Ascending aorta (tissue), 2 donors: ENCODE measurements around the gene PKN1. TPM values are rescaled to one million over a fixed set of nuclear protein-coding genes. Genes with fewer than 3 reads are reported as not detected.

ENCODE experiments used
- DNase-seq, 2 donors: peaks; one replicate each; pipeline ENCODE4 v3.0.0-alpha.2; 2019; ENCODE audit warnings: low spot score in 2 of 2
- H3K27ac ChIP-seq, 2 donors: fragments of 200-600 bp; sonication (generic); one replicate each; pipeline ENCODE4 v1.5.1; 2016 to 2017; ENCODE audit warnings: mild to moderate bottlenecking in 1 of 2
- H3K27me3 ChIP-seq: fragments of 200-600 bp; sonication (generic); one replicate; pipeline ENCODE4 v1.5.1; 2017
- H3K36me3 ChIP-seq, 2 donors: fragments of 200-600 bp; sonication (generic); one replicate each; pipeline ENCODE4 v1.5.1; 2016
- H3K4me1 ChIP-seq, 2 donors: fragments of 200-600 bp; sonication (generic); one replicate each; pipeline ENCODE4 v1.5.1; 2016 to 2017; ENCODE audit warnings: mild to moderate bottlenecking in 1 of 2
- H3K4me3 ChIP-seq, 2 donors: fragments of 200-600 bp; sonication (generic); one replicate each; pipeline ENCODE4 v1.5.1; 2016 to 2017; ENCODE audit warnings: mild to moderate bottlenecking in 1 of 2
- H3K9me3 ChIP-seq, 2 donors: fragments of 200-600 bp; sonication (generic); one replicate each; pipeline ENCODE4 v1.5.1; 2016
- intact Hi-C: fragments of 100-400 bp; cut with DNase I; formaldehyde crosslinking; loops from one replicate; pipeline ENCODE4 v1.15.1; 2023
- total RNA-seq: library from RNA; depleted of rRNA; stranded (reverse); fragments of >200 nt; gene quantifications from one replicate; pipeline ENCODE4 v1.1.0, GENCODE V29; 2016
- TF ChIP-seq, protein P1 (sequence below), 3 experiments: fragments of 200-600 bp in 2 of 3; fragments of 450-650 bp in 1 of 3; sonication (generic) in 2 of 3; IDR thresholded peaks; one replicate each; pipeline ENCODE4 v1.5.1; 2016 to 2019; ENCODE audit warnings: antibody characterized with exemption in 3 of 3, mild to moderate bottlenecking in 1 of 3, moderate library complexity in 1 of 3

Gene PKN1
- total RNA-seq, 1 donor from 2014 or later, result 231 TPM

DNA sequence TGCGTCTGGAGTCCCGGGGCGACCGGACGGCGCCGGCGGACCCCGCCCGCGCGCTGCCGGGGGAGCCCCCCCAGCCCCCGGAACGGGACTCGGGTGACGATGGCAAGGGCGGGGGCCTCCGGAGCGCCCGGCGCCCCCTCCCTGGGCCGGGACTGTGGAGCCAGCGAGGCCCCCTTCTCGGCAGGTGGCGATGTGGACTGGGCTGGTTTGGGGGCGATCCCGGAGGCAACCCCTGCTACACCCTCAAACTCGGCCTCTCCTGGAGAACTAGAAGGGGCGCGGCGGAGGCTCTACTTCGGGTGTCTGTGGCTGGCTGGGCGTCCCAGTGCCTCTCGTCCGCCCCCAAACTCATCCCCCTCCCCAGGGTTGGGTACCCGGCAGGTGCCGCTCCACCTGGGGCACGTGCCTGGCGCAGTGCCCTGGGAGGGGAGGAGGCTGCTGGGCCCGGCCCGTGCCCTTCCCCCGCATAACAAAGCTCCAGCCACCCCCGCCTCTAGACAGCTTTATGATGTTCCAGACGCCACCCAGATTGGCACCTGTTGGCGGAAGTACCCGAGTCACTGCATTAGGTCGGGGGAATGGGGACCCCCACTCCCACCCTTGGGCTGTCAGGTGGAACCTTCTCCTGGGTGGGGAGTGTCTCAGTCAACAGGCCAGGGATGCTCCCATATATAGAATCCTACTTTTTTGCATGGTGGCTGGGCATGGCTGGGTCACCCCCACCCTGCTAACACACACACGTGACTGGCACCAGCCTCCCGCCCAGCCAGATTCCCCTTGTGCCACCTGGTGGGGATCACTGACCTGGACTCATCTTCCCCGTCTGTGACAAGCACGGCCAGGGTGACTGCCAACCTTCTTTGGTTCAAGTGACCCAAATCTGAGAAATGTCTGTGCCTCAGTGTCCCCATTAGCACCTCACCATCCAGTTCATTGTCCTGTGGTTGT lies 722 bp downstream of the PKN1 start:
- no peaks in the 10 kb centered on the region for H3K27me3 ChIP-seq
- TF ChIP-seq, protein P1, sequence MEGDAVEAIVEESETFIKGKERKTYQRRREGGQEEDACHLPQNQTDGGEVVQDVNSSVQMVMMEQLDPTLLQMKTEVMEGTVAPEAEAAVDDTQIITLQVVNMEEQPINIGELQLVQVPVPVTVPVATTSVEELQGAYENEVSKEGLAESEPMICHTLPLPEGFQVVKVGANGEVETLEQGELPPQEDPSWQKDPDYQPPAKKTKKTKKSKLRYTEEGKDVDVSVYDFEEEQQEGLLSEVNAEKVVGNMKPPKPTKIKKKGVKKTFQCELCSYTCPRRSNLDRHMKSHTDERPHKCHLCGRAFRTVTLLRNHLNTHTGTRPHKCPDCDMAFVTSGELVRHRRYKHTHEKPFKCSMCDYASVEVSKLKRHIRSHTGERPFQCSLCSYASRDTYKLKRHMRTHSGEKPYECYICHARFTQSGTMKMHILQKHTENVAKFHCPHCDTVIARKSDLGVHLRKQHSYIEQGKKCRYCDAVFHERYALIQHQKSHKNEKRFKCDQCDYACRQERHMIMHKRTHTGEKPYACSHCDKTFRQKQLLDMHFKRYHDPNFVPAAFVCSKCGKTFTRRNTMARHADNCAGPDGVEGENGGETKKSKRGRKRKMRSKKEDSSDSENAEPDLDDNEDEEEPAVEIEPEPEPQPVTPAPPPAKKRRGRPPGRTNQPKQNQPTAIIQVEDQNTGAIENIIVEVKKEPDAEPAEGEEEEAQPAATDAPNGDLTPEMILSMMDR (IDR thresholded peaks at IDR 0.05), result peak in 1 of 3 experiments; percentile 11
- no peak for DNase-seq
- H3K36me3 ChIP-seq, result peaks cover 0 to 4% of the 10 kb centered on the region in 2 donors
- peaks cover 3 to 19% of the 10 kb centered on the region in 2 donors for H3K4me1 ChIP-seq
- H3K27ac ChIP-seq, result peak overlapping the region; percentile 78 to 82
- peak overlapping the region; percentile 77 to 98 for H3K4me3 ChIP-seq
- intact Hi-C loops, result loop anchor here (2.0 to 5.0 kb wide), 3 partner anchors 38 to 287 kb away; no protein-coding TSS in a partner anchor
- no peaks in the 10 kb centered on the region for H3K9me3 ChIP-seq

DNA sequence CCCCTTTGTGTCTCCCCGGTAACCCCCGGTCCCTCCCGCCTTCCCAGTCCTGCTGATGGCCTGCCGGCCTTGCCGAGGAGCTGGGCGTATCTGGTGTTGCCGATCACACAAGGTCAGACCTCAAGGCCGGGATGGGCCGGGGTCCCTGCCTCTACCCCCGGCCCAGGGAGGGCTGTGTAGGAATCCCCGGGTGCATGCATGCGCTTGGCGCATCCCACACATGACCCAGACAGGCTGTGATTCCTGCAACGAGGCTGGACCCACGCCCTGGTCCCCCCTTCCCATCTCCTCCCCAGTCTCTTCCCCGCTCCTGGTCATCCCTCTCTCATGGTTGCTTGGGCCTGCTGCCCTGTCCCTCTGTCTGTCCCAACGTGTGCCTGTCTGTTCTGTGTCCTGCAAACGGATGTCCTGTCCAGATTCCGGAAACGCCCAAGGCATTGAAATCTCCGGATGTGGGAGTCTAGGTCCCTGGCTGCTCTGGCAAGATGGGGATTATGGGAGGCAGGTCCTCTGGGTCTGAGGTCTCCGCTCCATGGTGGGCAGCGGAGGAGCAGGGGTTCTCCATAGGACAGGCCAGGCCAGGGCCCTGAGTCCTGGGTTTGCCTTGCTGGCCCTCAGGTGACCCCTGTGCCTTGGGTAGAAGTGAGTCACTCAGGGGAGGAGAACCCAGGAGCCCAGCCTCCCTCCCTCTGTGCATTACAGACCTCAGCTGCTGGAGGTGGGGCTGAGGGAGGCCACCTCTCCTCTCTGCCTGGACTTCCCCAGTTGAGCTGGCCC lies 1.6 kb downstream of the PKN1 start:
- TF ChIP-seq, protein P1 (IDR thresholded peaks at IDR 0.05), result no peak
- intact Hi-C loops, result loop anchor here (2.0 to 5.0 kb wide), 3 partner anchors 38 to 287 kb away; no protein-coding TSS in a partner anchor
- DNase-seq, result peak; percentile 63 to 88

DNA sequence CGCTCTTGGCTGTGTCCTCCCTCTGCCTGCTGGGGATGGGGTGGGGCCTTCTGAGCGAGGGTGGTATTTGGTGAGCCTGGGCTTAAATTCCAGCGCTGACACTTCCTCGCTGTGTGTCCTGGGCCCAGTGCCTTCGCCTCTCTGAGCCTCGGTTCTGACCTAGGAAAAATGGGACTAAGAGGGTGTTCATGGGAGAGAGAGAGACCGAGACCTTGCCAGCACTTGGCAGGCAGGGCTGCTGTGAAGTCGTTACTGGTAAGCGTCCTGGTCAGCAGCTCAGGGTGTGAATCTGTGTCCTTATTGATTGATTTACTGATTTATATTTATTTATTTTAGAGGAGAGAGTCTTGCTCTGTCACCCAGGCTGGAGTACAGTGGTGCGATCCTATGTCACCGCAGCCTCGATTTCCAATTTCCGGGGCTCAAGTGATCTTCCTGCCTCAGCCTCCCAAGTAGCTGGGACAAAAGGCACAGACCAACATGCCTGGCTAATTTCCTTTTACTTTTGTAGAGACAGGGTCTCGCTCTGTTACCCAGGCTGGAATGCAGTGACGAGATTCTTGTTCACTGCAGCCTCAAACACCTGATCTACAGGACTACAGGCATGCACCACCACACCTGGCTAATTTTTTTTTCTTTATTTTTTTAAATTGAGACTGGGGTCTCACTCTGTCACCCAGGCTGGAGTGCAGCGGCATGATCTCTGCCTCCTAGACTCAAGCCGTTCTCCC lies 2.4 kb downstream of the PKN1 start:
- H3K27me3 ChIP-seq, result no peaks in the 10 kb centered on the region
- peaks cover 3 to 19% of the 10 kb centered on the region in 2 donors for H3K4me1 ChIP-seq

More for the DNA sequence above, 1.6 kb downstream of the PKN1 start:
- Histone ChIP-seq H3K27me3 (no peaks in the 10 kb centered on the region), H3K4me3 (peak overlapping the region; percentile 77 to 98), H3K4me1 (peaks cover 3 to 19% of the 10 kb centered on the region in 2 donors), H3K27ac (peak overlapping the region; percentile 78 to 82), H3K36me3 (peaks cover 0 to 4% of the 10 kb centered on the region in 2 donors), H3K9me3 (no peaks in the 10 kb centered on the region)

DNA sequence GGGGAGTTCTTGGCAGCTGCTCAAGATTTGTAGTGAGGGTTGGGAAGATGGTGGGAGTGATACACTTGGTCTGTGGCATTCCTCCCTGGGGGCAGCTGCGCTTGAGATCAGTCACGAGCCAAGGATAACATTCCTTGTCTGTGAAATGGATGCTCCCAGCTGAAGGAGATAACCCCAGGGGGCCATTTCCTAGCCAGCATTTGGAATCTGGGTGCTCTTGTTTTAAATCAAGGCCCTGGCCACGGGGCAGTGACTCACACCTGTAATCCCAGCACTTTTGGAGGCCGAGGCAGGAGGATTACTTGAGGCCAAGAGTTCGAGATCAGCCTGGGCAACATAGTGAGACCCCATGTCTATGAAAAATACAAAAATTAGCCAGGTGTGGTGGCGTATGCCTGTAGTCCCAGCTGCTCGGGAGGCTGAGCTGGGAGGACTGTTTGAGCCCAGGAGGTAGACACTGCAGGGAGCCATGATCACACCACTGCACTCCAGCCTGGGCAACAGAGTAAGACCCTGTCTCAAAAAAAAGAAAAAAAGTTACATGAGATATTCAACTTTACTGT lies 4.6 kb downstream of the PKN1 start:
- DNase-seq, result no peak
- Histone ChIP-seq H3K4me3 (no peak overlapping the region), H3K4me1 (peaks cover 3 to 15% of the 10 kb centered on the region in 2 donors), H3K27ac (no peak overlapping the region), H3K9me3 (no peaks in the 10 kb centered on the region), H3K36me3 (peaks cover 14 to 22% of the 10 kb centered on the region in 2 donors), H3K27me3 (no peaks in the 10 kb centered on the region)
- TF ChIP-seq, protein P1 (IDR thresholded peaks at IDR 0.05), result no peak
- intact Hi-C loops, result no loop called here

More for the DNA sequence above, 2.4 kb downstream of the PKN1 start:
- no peak for DNase-seq
- peaks cover 0 to 4% of the 10 kb centered on the region in 2 donors for H3K36me3 ChIP-seq
- H3K9me3 ChIP-seq, result no peaks in the 10 kb centered on the region
- TF ChIP-seq, protein P1 (IDR thresholded peaks at IDR 0.05), result no peak
- H3K27ac ChIP-seq, result peak overlapping the region; percentile 65 to 78
- no peak overlapping the region for H3K4me3 ChIP-seq
- intact Hi-C loops, result loop anchor here (2.0 kb wide), 1 partner anchor 73 kb away; no protein-coding TSS in a partner anchor
